Testis (tissue), 3 donors: ENCODE measurements around the gene PPARD. TPM values are rescaled to one million over a fixed set of nuclear protein-coding genes. Genes with fewer than 3 reads are reported as not detected.
"Not testable (repeated sequence)": the region's sequence is repeated elsewhere in the genome, so short reads cannot be mapped to it uniquely, and the experiment has no call there.

Experiments
- DNase-seq: peaks from one replicate; pipeline ENCODE4 v3.0.0-alpha.2; 2019
- H3K27ac ChIP-seq, 2 donors: fragments of 200-600 bp; sonication (generic); one replicate each; pipeline ENCODE4 v1.5.1; 2019
- H3K27me3 ChIP-seq: fragments of 200-600 bp; sonication (generic); one replicate; pipeline ENCODE4 v1.5.1; 2019
- H3K36me3 ChIP-seq: fragments of 200-600 bp; sonication (generic); one replicate; pipeline ENCODE4 v1.5.1; 2017; ENCODE audit warnings: low read depth; ENCODE audit errors: missing control alignments
- H3K4me1 ChIP-seq: fragments of 200-600 bp; sonication (generic); one replicate; pipeline ENCODE4 v1.5.1; 2019
- H3K4me3 ChIP-seq, 2 donors: fragments of 200-600 bp; sonication (generic); one replicate each; pipeline ENCODE4 v1.5.1; 2017 to 2019
- H3K9me3 ChIP-seq: fragments of 200-600 bp; sonication (generic); one replicate; pipeline ENCODE4 v1.5.1; 2017
- CTCF ChIP-seq, 3 experiments: fragments of 450-650 bp in 2 of 3; fragments of 200-600 bp in 1 of 3; sonication (generic) in 1 of 3; IDR thresholded peaks; one replicate each; pipeline ENCODE4 v1.5.1; 2016 to 2019; ENCODE audit warnings: antibody characterized with exemption in 3 of 3, mild to moderate bottlenecking in 2 of 3, moderate library complexity in 1 of 3
- POLR2A ChIP-seq: fragments of 450-650 bp; IDR thresholded peaks from one replicate; pipeline ENCODE4 v1.6.1; 2017; ENCODE audit warnings: antibody characterized with exemption, mild to moderate bottlenecking, moderate library complexity
- WGBS, 2 donors: methylation state at CpG; one replicate each; pipeline ENCODE4 v1.1.5; 2018; 5-methylcytosine and 5-hydroxymethylcytosine counted together
- intact Hi-C: fragments of 100-400 bp; cut with DNase I; formaldehyde crosslinking; loops from one replicate; pipeline ENCODE4 v1.15.1; 2023; ENCODE audit warnings: low total_unique reads
- polyA plus RNA-seq: library from polyadenylated mRNA; stranded (reverse); fragments of 350-450 nt; fragmentation: Illumina TruSeq; extraction: RNeasy Lipid Tissue Mini Kit (QIAGEN cat#74804); gene quantifications from one replicate; pipeline ENCODE4 v1.2.3, GENCODE V29; 2014; ENCODE audit warnings: low read depth, low replicate concordance; ENCODE audit not compliant: insufficient read depth
- total RNA-seq, 2 donors: library from RNA; depleted of rRNA; stranded (reverse); fragments of >200 nt; gene quantifications; one replicate each; pipeline ENCODE4 v1.2.3, GENCODE V29; 2016

Gene PPARD
- total and polyA plus RNA-seq, 3 donors from 2014 or later = 21.0 to 23.0 (median 21.5) TPM

- no peak overlapping the region for H3K4me3 ChIP-seq
- no peak overlapping the region for H3K27ac ChIP-seq
- no peaks in the 10 kb centered on the region for H3K9me3 ChIP-seq
- DNase-seq = no peak
- TF ChIP-seq CTCF (IDR thresholded peaks at IDR 0.05) (no peak), POLR2A (no peak)
- H3K36me3 ChIP-seq = no peaks in the 10 kb centered on the region
- no peaks in the 10 kb centered on the region for H3K4me1 ChIP-seq
- 83 to 87% methylated on average over 9 to 10 of the region's 10 CpGs for WGBS, 2 donors
- no peaks in the 10 kb centered on the region for H3K27me3 ChIP-seq
- intact Hi-C loops = no loop called here
Observed at GRCh38 chr6:35428421-35429149, 86.2 kb downstream of the PPARD start.

- intact Hi-C loops = no loop called here
- Histone ChIP-seq H3K27me3 (no peaks in the 10 kb centered on the region), H3K27ac (no peak overlapping the region), H3K9me3 (no peaks in the 10 kb centered on the region), H3K36me3 (no peaks in the 10 kb centered on the region), H3K4me1 (no peaks in the 10 kb centered on the region), H3K4me3 (no peak overlapping the region)
- TF ChIP-seq POLR2A (no peak), CTCF (IDR thresholded peaks at IDR 0.05) (no peak)
- no peak for DNase-seq
- 84 to 95% methylated on average over 2 of the region's 2 CpGs for WGBS, 2 donors
Observed at GRCh38 chr6:35429463-35429862, 87.1 kb downstream of the PPARD start.

GRCh38 chr6:35432291-35432690 is 89.9 kb downstream of the PPARD start:
- no peak for DNase-seq
- Histone ChIP-seq H3K4me1 (no peaks in the 10 kb centered on the region), H3K9me3 (no peaks in the 10 kb centered on the region), H3K4me3 (no peak overlapping the region), H3K27ac (no peak overlapping the region), H3K36me3 (no peaks in the 10 kb centered on the region), H3K27me3 (no peaks in the 10 kb centered on the region)
- TF ChIP-seq CTCF (IDR thresholded peaks at IDR 0.05) (no peak), POLR2A (no peak)
- intact Hi-C loops = no loop called here
- 69 to 70% methylated on average over 4 of the region's 4 CpGs for WGBS, 2 donors

- H3K36me3 ChIP-seq, DNase-seq, H3K27me3 ChIP-seq, H3K9me3 ChIP-seq, H3K27ac ChIP-seq, intact Hi-C loops, H3K4me3 ChIP-seq, H3K4me1 ChIP-seq: not testable (repeated sequence)
- 73 to 82% methylated on average over 3 of the region's 3 CpGs for WGBS, 2 donors
Observed at GRCh38 chr6:35432702-35433101, 90.3 kb downstream of the PPARD start.

- no peaks in the 10 kb centered on the region for H3K4me1 ChIP-seq
- H3K27me3 ChIP-seq = no peaks in the 10 kb centered on the region
- no peak for DNase-seq
- no peak overlapping the region for H3K27ac ChIP-seq
- no peaks in the 10 kb centered on the region for H3K9me3 ChIP-seq
- 71 to 72% methylated on average over 12 to 16 of the region's 16 CpGs for WGBS, 2 donors
- no peak for TF ChIP-seq POLR2A
- TF ChIP-seq CTCF (IDR thresholded peaks at IDR 0.05) = no peak
- intact Hi-C loops = no loop called here
- H3K4me3 ChIP-seq = no peak overlapping the region
- no peaks in the 10 kb centered on the region for H3K36me3 ChIP-seq
Observed at GRCh38 chr6:35435074-35435837, 92.9 kb downstream of the PPARD start.
